Tibial nerve (tissue), 4 donors: Measurements from ENCODE around the gene ENOSF1. TPM values are rescaled to one million over a fixed set of nuclear protein-coding genes. Genes with fewer than 3 reads are reported as not detected.
A peak's percentile ranks its signal among the peaks of the same experiment; 100 is the strongest.

Experiments
- DNase-seq, 2 donors: peaks; one replicate each; pipeline ENCODE4 v3.0.0-alpha.2; 2019; ENCODE audit warnings: low spot score in 2 of 2
- H3K27ac ChIP-seq, 4 donors: fragments of 200-600 bp; sonication (generic) in 3 of 4; one replicate each; pipeline ENCODE4 v1.5.1; 2017 to 2019; ENCODE audit warnings: mild to moderate bottlenecking in 1 of 4
- H3K27me3 ChIP-seq, 2 donors: fragments of 200-600 bp; sonication (generic) in 1 of 2; one replicate each; pipeline versions ENCODE4 v1.5.1 to v1.6.0; 2017 to 2019
- H3K36me3 ChIP-seq, 3 donors: fragments of 200-600 bp; sonication (generic); one replicate each; pipeline ENCODE4 v1.5.1; 2018 to 2019
- H3K4me1 ChIP-seq, 4 donors: fragments of 200-600 bp; sonication (generic) in 3 of 4; one replicate each; pipeline ENCODE4 v1.5.1; 2017 to 2019
- H3K4me3 ChIP-seq, 4 donors: fragments of 200-600 bp; sonication (generic) in 3 of 4; one replicate each; pipeline ENCODE4 v1.5.1; 2017 to 2019; ENCODE audit warnings: mild to moderate bottlenecking in 1 of 4, moderate library complexity in 1 of 4
- H3K9me3 ChIP-seq, 4 donors: fragments of 200-600 bp; sonication (generic) in 3 of 4; one replicate each; pipeline ENCODE4 v1.5.1; 2017 to 2019
- CTCF ChIP-seq, 5 experiments: fragments of 200-600 bp in 3 of 5; fragments of 450-650 bp in 2 of 5; sonication (generic) in 3 of 5; IDR thresholded peaks; one replicate each; pipeline ENCODE4 v1.5.1; 2016 to 2019; ENCODE audit warnings: antibody characterized with exemption in 5 of 5, mild to moderate bottlenecking in 3 of 5, moderate library complexity in 2 of 5
- EP300 ChIP-seq, 2 donors: sonication (generic); formaldehyde crosslinking; IDR thresholded peaks; one replicate each; pipeline ENCODE4 v1.6.1; 2017; ENCODE audit warnings: antibody characterized with exemption in 2 of 2, mild to moderate bottlenecking in 1 of 2
- POLR2A ChIP-seq, 2 donors: fragments of 450-650 bp; IDR thresholded peaks; one replicate each; pipeline ENCODE4 v1.6.1; 2017; ENCODE audit warnings: antibody characterized with exemption in 2 of 2, mild to moderate bottlenecking in 2 of 2, moderate library complexity in 2 of 2
- WGBS, 2 donors: methylation state at CpG; one replicate each; pipeline ENCODE4 v1.1.5; 2018; 5-methylcytosine and 5-hydroxymethylcytosine counted together
- total RNA-seq, 4 donors: library from RNA; depleted of rRNA; stranded (reverse); fragments of >200 nt; gene quantifications; one replicate each; pipeline ENCODE4 v1.1.0, GENCODE V29; 2016

ENOSF1 gene
- total RNA-seq, 4 donors from 2014 or later: 37.0 to 86.9 (median 47.3) TPM

GRCh38 chr18:659597-659996, 52.8 kb downstream of the ENOSF1 start:
- WGBS, 2 donors: 88 to 92% methylated on average over 6 of the region's 6 CpGs
- H3K4me1 ChIP-seq: peaks cover 0 to 19% (median 3%) of the 10 kb centered on the region in 4 donors
- no peak overlapping the region for H3K4me3 ChIP-seq
- H3K36me3 ChIP-seq: no peaks in the 10 kb centered on the region
- DNase-seq: no peak
- TF ChIP-seq POLR2A (IDR thresholded peaks at IDR 0.05) (no peak), CTCF (IDR thresholded peaks at IDR 0.05) (no peak), EP300 (IDR thresholded peaks at IDR 0.05) (no peak)
- H3K27ac ChIP-seq: no peak overlapping the region
- peaks cover 0 to 32% of the 10 kb centered on the region in 2 donors for H3K27me3 ChIP-seq
- H3K9me3 ChIP-seq: peaks cover 0 to 4% (median 0%) of the 10 kb centered on the region in 4 donors

GRCh38 chr18:658947-659533, 53.4 kb downstream of the ENOSF1 start:
- no peak for TF ChIP-seq EP300 (IDR thresholded peaks at IDR 0.05)
- TF ChIP-seq POLR2A (IDR thresholded peaks at IDR 0.05): no peak
- TF ChIP-seq CTCF (IDR thresholded peaks at IDR 0.05): no peak
- Histone ChIP-seq H3K4me3 (peak overlapping the region in 1 of 4 donors; percentile 63), H3K27ac (no peak overlapping the region), H3K4me1 (peaks cover 0 to 19% (median 3%) of the 10 kb centered on the region in 4 donors), H3K36me3 (no peaks in the 10 kb centered on the region), H3K27me3 (peaks cover 0 to 38% of the 10 kb centered on the region in 2 donors), H3K9me3 (peaks cover 0 to 4% (median 0%) of the 10 kb centered on the region in 4 donors)
- DNase-seq: no peak
- WGBS, 2 donors: 78 to 85% methylated on average over 10 of the region's 10 CpGs

- WGBS, 2 donors: 2 to 3% methylated on average over 48 to 65 of the region's 72 CpGs
- peak overlapping the region in 1 of 4 donors; percentile 50 for H3K27ac ChIP-seq
- H3K27me3 ChIP-seq: peaks cover 0 to 45% of the 10 kb centered on the region in 2 donors
Observed at GRCh38 chr18:658001-658946, 54.2 kb downstream of the ENOSF1 start.

GRCh38 chr18:657311-658000, 55.0 kb downstream of the ENOSF1 start, which contains the start of gene TYMS:
Gene TYMS, plus strand, starts transcription at chr18:657653. Its CDS starts 90 bp downstream, at chr18:657743.
- peaks cover 0 to 48% of the 10 kb centered on the region in 2 donors for H3K27me3 ChIP-seq
- WGBS, 2 donors: 0% methylated on average over 10 to 29 of the region's 79 CpGs
- peak within 1 kb of the TSS; percentile 43 to 64 (median 61) for H3K4me3 ChIP-seq
- H3K27ac ChIP-seq: peak within 1 kb of the TSS in 1 of 4 donors; percentile 50
- peaks cover 0 to 19% (median 3%) of the 10 kb centered on the region in 4 donors for H3K4me1 ChIP-seq
- no peaks in the 10 kb centered on the region for H3K36me3 ChIP-seq
- no peak for TF ChIP-seq POLR2A (IDR thresholded peaks at IDR 0.05)
- TF ChIP-seq CTCF (IDR thresholded peaks at IDR 0.05): no peak
- TF ChIP-seq EP300 (IDR thresholded peaks at IDR 0.05): no peak
- H3K9me3 ChIP-seq: peaks cover 0 to 4% (median 0%) of the 10 kb centered on the region in 4 donors
- DNase-seq: no peak

More at GRCh38 chr18:658001-658946, 54.2 kb downstream of the ENOSF1 start:
- Histone ChIP-seq H3K4me3 (peak overlapping the region; percentile 43 to 64 (median 61)), H3K36me3 (no peaks in the 10 kb centered on the region), H3K9me3 (peaks cover 0 to 4% (median 0%) of the 10 kb centered on the region in 4 donors), H3K4me1 (peaks cover 0 to 19% (median 3%) of the 10 kb centered on the region in 4 donors)
- TF ChIP-seq POLR2A (IDR thresholded peaks at IDR 0.05): no peak
- no peak for TF ChIP-seq CTCF (IDR thresholded peaks at IDR 0.05)
- TF ChIP-seq EP300 (IDR thresholded peaks at IDR 0.05): no peak
- peak; percentile 56 to 70 for DNase-seq
